Ishikawa (cell line): ENCODE measurements around the gene ASZ1.

Source experiments
- CREB1 ChIP-seq: IDR thresholded peaks from 2 replicates; pipeline ENCODE4 v1.6.1; 2012; ENCODE audit warnings: low read depth
- EP300 ChIP-seq: IDR thresholded peaks from 2 replicates; pipeline ENCODE4 v1.6.1; 2012; ENCODE audit warnings: borderline replicate concordance
- MAX ChIP-seq: IDR thresholded peaks from 2 replicates; pipeline ENCODE4 v1.6.1; 2012
- NFIC ChIP-seq: IDR thresholded peaks from 2 replicates; pipeline ENCODE4 v1.6.1; 2012
- RAD21 ChIP-seq: IDR thresholded peaks from 2 replicates; pipeline ENCODE4 v1.6.1; 2012; ENCODE audit warnings: low read depth
- TAF1 ChIP-seq: IDR thresholded peaks from 2 replicates; pipeline ENCODE4 v1.6.1; 2012; ENCODE audit warnings: low read depth, mild to moderate bottlenecking
- TCF12 ChIP-seq: IDR thresholded peaks from 2 replicates; pipeline ENCODE4 v1.6.1; 2012; ENCODE audit warnings: low read depth

GRCh38 chr7:117313582-117313981, 113.7 kb downstream of the ASZ1 start:
- TF ChIP-seq TAF1 (no peak), RAD21 (no peak), NFIC (no peak), MAX (no peak), CREB1 (no peak), EP300 (no peak), TCF12 (no peak)
